Ammon's horn (tissue), 1 donor: ENCODE data around the gene CAPZA1.
A peak's percentile ranks its signal among the peaks of the same experiment; 100 is the strongest.

Source experiments
- DNase-seq: peaks from one replicate; pipeline ENCODE4 v3.0.0-alpha.2; 2016; ENCODE audit warnings: low spot score

CAPZA1 gene

GRCh38 chr1:112701227-112702066 lies 81.8 kb downstream of the CAPZA1 start:
- DNase-seq, result no peak

DNA sequence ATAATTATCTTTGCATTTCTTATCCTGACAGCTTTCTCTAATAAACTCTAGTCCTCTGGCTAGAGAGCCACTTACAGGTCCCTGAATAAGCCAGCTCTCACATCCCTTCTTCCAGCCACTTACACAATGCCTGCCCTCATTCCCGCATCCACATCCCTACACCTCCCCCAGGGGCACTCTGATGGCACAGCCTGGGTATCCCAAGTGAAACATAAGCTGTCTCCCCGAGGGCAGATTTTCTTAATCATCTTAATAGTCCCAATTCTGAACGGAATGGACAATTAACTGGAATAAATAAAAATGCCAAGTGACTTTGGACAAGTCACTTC lies 82.4 kb downstream of the CAPZA1 start:
- DNase-seq, result no peak

DNA sequence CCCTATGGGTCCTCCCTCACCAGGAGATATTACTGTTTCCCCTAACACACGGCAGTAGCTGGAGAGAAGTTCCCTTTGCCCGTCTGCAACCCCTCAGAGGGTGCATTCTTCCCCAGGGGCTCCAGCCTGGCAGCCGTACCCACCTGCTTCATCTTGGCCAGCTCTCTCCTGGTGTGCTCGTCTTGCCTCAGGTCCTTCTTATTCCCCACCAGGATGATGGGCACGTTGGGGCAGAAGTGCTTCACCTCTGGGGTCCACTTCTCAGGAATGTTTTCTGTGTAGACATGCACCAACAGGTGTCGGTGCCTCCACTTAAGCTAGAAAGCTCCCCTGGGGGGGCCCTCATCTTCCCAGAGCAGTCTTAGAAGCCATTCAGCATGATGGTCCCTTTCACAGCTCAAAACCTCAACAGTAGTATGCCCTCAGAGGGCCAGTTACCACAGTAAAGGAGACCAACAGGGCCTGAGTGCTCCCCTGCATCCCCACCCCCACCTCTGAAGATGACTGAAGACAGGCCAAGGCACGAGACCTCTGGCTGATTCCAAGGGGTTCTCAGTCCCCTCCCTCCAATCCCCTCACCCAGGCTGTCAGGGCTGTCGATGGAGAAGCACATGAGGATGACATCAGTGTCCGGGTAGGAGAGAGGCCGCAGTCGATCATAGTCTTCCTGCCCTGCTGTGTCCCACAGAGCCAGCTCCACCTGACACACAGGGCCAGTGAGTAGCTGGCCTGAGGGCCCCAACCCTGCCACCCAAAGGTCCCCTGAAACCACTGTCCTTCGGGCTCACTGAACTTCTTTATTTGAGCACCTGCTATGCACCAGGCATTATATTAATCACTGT lies 83.0 kb downstream of the CAPZA1 start:
- DNase-seq, result no peak

GRCh38 chr1:112703706-112704105 lies 84.1 kb downstream of the CAPZA1 start:
- no peak for DNase-seq

DNA sequence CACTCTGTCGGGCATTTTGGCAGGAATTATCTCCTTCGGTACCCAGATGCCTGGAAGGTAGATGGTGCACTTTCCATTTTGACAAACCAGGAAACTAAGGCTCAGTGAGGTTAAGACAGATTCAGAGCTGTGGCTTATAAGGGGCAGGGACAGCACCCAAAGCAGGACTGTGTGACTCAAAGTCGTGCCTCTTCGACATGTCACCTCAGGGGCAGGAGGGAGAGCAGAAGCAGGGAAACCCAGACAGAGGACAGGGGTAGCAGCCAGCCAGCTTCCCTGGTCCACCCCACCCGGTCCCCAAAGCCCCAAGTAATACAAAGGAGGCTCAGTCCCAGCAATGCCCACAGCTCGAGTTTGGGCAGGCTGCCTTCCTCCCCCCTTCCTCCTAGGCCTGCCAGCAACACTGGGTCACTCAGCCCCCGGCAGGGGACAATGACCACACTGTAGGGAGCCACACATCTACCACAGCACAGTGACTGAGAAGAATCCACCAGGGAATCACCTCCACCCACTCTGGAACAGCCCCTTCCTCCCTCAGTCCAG lies 84.8 kb downstream of the CAPZA1 start:
- peak; percentile 95 for DNase-seq

- peak; percentile 78 for DNase-seq
These were observed 85.4 kb downstream of the CAPZA1 start for GRCh38 chr1:112704934-112705627.

- DNase-seq, result no peak
These were observed 87.0 kb downstream of the CAPZA1 start, which contains the start of gene RHOC for GRCh38 chr1:112706505-112707220. RHOC (minus strand) TSS chr1:112707127; CDS start chr1:112703799, 3,328 bp downstream.

- DNase-seq, result peak; percentile 87
These were observed 87.8 kb downstream of the CAPZA1 start for GRCh38 chr1:112707221-112708001.

DNA sequence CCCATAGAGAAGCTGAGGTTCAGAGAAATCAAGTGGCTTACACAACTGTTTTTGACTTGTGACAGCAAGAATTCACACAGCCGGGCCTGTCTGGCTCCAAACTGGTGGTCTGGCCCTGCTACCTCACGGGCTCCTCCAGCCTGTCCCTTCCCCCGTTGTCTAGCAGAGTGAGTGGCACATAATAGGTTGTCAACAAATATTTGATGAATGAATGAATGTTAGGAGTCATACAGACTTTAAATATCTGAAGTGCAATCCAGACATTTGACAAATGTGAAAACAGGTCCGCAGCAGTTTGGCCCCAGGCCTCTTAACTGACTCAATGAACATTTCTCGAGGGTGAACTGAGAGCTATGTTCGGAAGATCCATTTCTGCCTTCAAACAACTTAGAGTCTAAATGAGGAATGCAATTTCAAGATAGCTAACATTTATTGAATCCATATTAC lies 88.4 kb downstream of the CAPZA1 start:
- no peak for DNase-seq

DNA sequence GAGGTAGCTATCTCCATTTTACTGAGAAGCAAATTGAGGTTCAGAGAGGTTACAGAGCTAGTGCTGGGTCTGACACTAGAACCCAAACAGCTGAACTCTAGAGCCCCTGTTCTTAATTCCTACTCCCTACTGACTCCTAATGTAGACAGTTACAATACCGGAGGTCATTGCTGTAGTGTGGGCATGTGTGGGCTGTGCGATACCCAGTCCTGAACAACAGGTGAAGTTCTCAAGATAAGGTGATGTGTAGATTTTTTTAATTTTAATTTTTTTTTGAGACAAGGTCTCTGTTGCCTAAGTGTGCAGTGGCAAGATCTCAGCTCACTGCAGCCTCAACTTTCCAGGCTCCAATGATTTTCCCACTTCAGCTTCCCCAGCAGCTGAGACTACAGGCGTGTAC lies 88.9 kb downstream of the CAPZA1 start:
- no peak for DNase-seq

GRCh38 chr1:112710159-112710558 lies 90.5 kb downstream of the CAPZA1 start:
- DNase-seq, result no peak

- no peak for DNase-seq
These were observed 91.0 kb downstream of the CAPZA1 start for GRCh38 chr1:112710586-112710985.

GRCh38 chr1:112711041-112711440 lies 91.4 kb downstream of the CAPZA1 start:
- DNase-seq, result no peak

DNA sequence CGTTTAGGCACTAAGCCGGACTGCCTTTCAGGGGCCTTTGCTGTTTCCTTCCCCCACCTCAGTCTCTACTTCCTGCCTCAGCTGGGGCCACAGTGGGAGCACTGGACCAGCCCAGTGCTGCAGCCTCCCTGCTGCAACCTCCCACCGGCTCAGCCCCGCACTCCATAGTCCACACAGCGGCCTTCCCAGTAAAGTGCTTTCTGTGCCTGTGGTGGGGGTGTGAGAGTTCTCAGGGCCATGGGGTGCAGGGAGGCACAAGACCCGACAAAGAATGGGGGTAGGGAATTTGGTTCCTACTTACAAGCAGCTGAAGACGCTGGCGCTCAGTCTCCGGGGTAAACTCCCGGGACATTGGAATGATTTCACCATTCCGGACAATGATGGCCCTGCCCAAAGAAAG lies 92.0 kb downstream of the CAPZA1 start:
- no peak for DNase-seq

GRCh38 chr1:112712191-112712590 lies 92.6 kb downstream of the CAPZA1 start:
- no peak for DNase-seq

DNA sequence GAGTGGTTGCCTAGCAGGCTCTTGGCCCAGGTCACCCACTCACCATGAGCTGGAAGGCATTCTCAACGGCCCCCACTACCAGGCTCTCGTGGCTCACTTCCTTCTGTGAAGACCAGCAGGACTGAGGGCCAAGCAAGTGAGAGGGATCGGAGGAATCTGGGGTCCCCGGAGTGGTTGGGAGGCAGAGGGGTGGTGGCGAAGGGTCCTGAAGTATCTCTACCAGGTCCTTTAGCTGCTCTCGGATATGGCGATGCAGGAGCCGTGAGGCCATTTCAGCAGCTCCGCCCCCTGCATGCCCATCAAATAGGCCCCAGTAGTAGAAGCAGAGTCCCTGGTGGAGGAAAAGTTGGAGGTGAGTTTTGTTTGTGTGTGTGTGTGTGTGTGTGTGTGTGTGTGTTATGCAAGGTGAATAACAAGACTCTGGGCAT lies 93.1 kb downstream of the CAPZA1 start:
- DNase-seq, result no peak

DNA sequence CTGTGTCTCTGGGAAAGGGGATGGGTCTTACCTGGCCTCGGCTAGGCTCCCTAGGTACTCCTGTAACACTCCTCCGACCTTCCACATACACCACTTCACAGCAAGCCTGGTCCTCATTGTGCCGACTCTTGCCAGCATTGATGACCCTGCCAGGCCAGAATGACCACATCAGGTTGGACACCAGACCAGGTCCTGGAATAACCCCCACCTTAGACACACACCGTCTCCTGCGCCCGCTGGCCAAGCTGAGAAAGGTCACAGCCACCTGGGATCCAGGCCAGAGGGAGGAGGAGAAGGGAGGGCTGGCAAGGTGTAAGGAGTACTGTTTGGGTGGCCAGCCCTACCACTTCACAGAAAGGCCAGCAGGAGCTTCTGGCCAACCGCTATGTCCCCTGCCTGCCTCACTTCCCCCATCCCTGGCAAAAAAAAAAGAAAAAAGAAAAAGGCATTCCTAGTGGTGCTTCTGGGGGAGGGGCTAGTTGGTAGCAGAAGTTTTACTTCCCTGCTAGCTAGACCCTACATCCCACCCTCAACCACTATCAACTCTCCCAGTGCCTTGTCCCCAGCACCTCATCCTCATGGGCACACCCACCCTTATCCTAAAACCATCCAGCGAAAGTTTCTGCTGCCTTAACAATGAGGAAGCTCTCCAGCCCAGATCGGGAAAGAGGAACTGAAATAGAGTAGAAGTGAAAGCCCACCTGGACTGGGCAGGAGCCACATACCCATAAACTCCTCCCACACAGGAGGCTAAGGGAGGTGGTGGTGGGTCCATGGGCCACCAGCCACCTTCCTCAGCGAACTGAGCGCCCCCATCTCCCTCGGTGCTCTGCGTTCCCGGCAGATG lies 94.1 kb downstream of the CAPZA1 start:
- DNase-seq, result no peak

DNA sequence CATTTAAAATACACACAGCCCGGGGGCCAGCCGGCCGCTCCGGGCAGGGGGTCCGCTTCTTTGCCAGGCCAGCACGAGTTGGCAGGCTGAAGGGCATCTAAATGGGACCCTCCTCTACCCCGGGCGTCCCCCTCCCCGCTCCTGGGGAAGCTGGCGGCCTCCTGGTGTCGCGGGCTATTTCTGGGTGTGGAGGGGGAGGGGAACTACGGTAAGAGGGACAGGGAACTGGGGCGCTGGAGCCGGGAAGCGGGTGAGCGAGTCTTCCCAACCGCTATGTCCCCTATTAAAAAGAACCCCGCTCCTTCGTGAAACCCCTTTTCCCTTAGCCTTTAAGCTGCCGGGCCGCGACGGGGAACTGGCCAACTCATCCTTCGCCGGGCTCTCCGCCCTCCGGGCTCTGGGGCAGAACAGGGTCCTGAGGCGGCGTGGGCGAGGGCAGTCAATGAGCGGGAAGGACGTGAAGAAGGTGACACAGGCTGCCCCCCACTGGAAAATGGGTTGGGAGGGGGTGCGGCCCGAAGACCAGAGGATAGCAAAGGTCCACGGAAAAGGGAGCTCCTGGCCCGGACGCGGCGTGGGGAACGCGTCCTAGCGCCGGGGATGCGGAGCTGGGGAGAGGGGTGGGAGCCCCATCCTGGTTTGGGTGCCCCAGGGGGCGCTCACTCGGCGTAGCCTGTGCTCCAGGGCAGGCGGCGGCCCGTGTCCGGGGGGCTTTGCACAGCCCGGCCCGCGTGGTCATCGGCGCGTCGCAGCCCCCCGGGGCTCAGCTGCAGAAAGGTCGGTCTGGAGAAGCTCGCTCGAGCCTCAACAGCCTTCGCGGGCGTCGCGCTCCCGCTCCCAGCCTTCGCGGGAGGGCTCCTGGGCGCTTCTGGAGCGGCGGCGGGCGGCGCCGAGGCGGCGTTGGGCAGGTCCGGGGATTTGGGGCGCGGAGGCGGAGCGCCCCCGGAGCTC lies 95.0 kb downstream of the CAPZA1 start:
- no peak for DNase-seq
